ENCODE results near the gene MYCBPAP. TPM values are rescaled to one million over a fixed set of nuclear protein-coding genes. Genes with fewer than 3 reads are reported as not detected.

MYCBPAP gene
- total and polyA plus RNA-seq, 4 donors, result 0.73 to 6.4 (median 2.8) TPM

GRCh38 chr17:50514936-50515702 lies 6.9 kb downstream of the MYCBPAP start:
- no peak for ATAC-seq (ENCODE audit: insufficient read depth, low FRiP score)

GRCh38 chr17:50517011-50517410 lies 8.8 kb downstream of the MYCBPAP start:
- Histone ChIP-seq H3K9ac (ENCODE audit: insufficient read depth in 1 of 2, low read length in 2 of 2) (no peak overlapping the region), H3K9me3 (ENCODE audit: control insufficient read depth in 4 of 4, insufficient read depth in 3 of 4, low read length in 3 of 4) (no peaks in the 10 kb centered on the region), H3K36me3 (ENCODE audit: control insufficient read depth in 4 of 4, insufficient read depth in 4 of 4, low read length in 4 of 4) (peaks cover 0 to 2% (median 0%) of the 10 kb centered on the region in 4 donors), H3K4me3 (no peak overlapping the region), H3K4me1 (ENCODE audit: control insufficient read depth in 5 of 5, insufficient read depth in 5 of 5, low read length in 5 of 5) (peaks cover 0 to 12% (median 5%) of the 10 kb centered on the region in 5 donors), H3K27me3 (ENCODE audit: control insufficient read depth in 3 of 3, insufficient read depth in 3 of 3, low read length in 2 of 3) (no peaks in the 10 kb centered on the region), H3K27ac (ENCODE audit: low read depth in 1 of 2, low read length in 1 of 2) (no peak overlapping the region)
- 69 to 71% methylated on average over 4 of the region's 4 CpGs for WGBS, 2 donors
- TF ChIP-seq CTCF (IDR thresholded peaks at IDR 0.05; ENCODE audit: control extremely low read depth, extremely low read depth), result no peak
- DNase-seq (no peak), ATAC-seq (ENCODE audit: insufficient read depth, low FRiP score) (no peak)

More at GRCh38 chr17:50514936-50515702, 6.9 kb downstream of the MYCBPAP start:
- no peak overlapping the region for H3K9ac ChIP-seq (ENCODE audit: insufficient read depth in 1 of 2, low read length in 2 of 2)
- no peak overlapping the region for H3K27ac ChIP-seq (ENCODE audit: low read depth in 1 of 2, low read length in 1 of 2)
- H3K27me3 ChIP-seq (ENCODE audit: control insufficient read depth in 3 of 3, insufficient read depth in 3 of 3, low read length in 2 of 3), result no peaks in the 10 kb centered on the region
- no peak for DNase-seq
- H3K36me3 ChIP-seq (ENCODE audit: control insufficient read depth in 4 of 4, insufficient read depth in 4 of 4, low read length in 4 of 4), result no peaks in the 10 kb centered on the region
- no peak for TF ChIP-seq CTCF (IDR thresholded peaks at IDR 0.05; ENCODE audit: control extremely low read depth, extremely low read depth)
- 69 to 80% methylated on average over 6 of the region's 6 CpGs for WGBS, 2 donors
- H3K4me1 ChIP-seq (ENCODE audit: control insufficient read depth in 5 of 5, insufficient read depth in 5 of 5, low read length in 5 of 5), result peaks cover 0 to 19% (median 5%) of the 10 kb centered on the region in 5 donors
- no peaks in the 10 kb centered on the region for H3K9me3 ChIP-seq (ENCODE audit: control insufficient read depth in 4 of 4, insufficient read depth in 3 of 4, low read length in 3 of 4)
- H3K4me3 ChIP-seq, result no peak overlapping the region

GRCh38 chr17:50517504-50518383 lies 9.5 kb downstream of the MYCBPAP start:
- Histone ChIP-seq H3K36me3 (ENCODE audit: control insufficient read depth in 4 of 4, insufficient read depth in 4 of 4, low read length in 4 of 4) (peaks cover 0 to 2% (median 0%) of the 10 kb centered on the region in 4 donors), H3K27me3 (ENCODE audit: control insufficient read depth in 3 of 3, insufficient read depth in 3 of 3, low read length in 2 of 3) (no peaks in the 10 kb centered on the region), H3K27ac (ENCODE audit: low read depth in 1 of 2, low read length in 1 of 2) (no peak overlapping the region), H3K9ac (ENCODE audit: insufficient read depth in 1 of 2, low read length in 2 of 2) (no peak overlapping the region), H3K4me1 (ENCODE audit: control insufficient read depth in 5 of 5, insufficient read depth in 5 of 5, low read length in 5 of 5) (peaks cover 0 to 12% (median 5%) of the 10 kb centered on the region in 5 donors), H3K4me3 (no peak overlapping the region), H3K9me3 (ENCODE audit: control insufficient read depth in 4 of 4, insufficient read depth in 3 of 4, low read length in 3 of 4) (no peaks in the 10 kb centered on the region)
- 75 to 78% methylated on average over 8 of the region's 8 CpGs for WGBS, 2 donors
- TF ChIP-seq CTCF (IDR thresholded peaks at IDR 0.05; ENCODE audit: control extremely low read depth, extremely low read depth), result no peak
- DNase-seq (no peak), ATAC-seq (ENCODE audit: insufficient read depth, low FRiP score) (no peak)
